ENCODE data around the gene SLC25A21.
"Not testable (repeated sequence)": the region's sequence is repeated elsewhere in the genome, so short reads cannot be mapped to it uniquely, and the experiment has no call there.

The SLC25A21 gene

GRCh38 chr14:37196604-37197420 is 24.4 kb upstream of the SLC25A21 start:
- no peak for DNase-seq

GRCh38 chr14:37195327-37195726 is 22.9 kb upstream of the SLC25A21 start:
- H3K27me3 ChIP-seq (replicated peaks; ENCODE audit: insufficient read depth, low read length), result no peaks in the 10 kb centered on the region
- no peak for TF ChIP-seq EZH2 (optimal IDR thresholded peaks at IDR 0.05; ENCODE audit: low read depth, low read length)
- TF ChIP-seq EZH2phosphoT487 (IDR thresholded peaks at IDR 0.05; ENCODE audit: low read length), result no peak
- no peak for TF ChIP-seq CTCF (IDR thresholded peaks at IDR 0.05; ENCODE audit: low read length)
- no peak overlapping the region for H2AFZ ChIP-seq (ENCODE audit: low read length)
- no peaks in the 10 kb centered on the region for H3K79me2 ChIP-seq (ENCODE audit: low read length)
- H3K9ac ChIP-seq (ENCODE audit: low read length), result no peak overlapping the region
- H3K9me3 ChIP-seq (replicated peaks; ENCODE audit: insufficient read depth, low read length), result no peaks in the 10 kb centered on the region
- H3K4me3 ChIP-seq (ENCODE audit: low read length), result no peak overlapping the region
- H3K4me1 ChIP-seq (ENCODE audit: low read length), result no peaks in the 10 kb centered on the region
- no peak for DNase-seq
- no peaks in the 10 kb centered on the region for H4K20me1 ChIP-seq (ENCODE audit: insufficient read depth, low read length)
- no peak overlapping the region for H3K4me2 ChIP-seq (ENCODE audit: low read depth, low read length)
- no peaks in the 10 kb centered on the region for H3K9me2 ChIP-seq (replicated peaks; ENCODE audit: insufficient read depth, low read length)
- no peaks in the 10 kb centered on the region for H3K36me3 ChIP-seq (replicated peaks; ENCODE audit: insufficient read depth, low read length)
- H3K27ac ChIP-seq (ENCODE audit: low read length), result no peak overlapping the region
- H3F3A ChIP-seq (ENCODE audit: insufficient read depth, low read length), result no peaks in the 10 kb centered on the region

More at GRCh38 chr14:37196604-37197420, 24.4 kb upstream of the SLC25A21 start:
- Histone ChIP-seq H3K9me3 (replicated peaks; ENCODE audit: insufficient read depth, low read length) (no peaks in the 10 kb centered on the region), H3K36me3 (replicated peaks; ENCODE audit: insufficient read depth, low read length) (no peaks in the 10 kb centered on the region), H3K4me1 (ENCODE audit: low read length) (no peaks in the 10 kb centered on the region), H3K9ac (ENCODE audit: low read length) (no peak overlapping the region), H3K9me2 (replicated peaks; ENCODE audit: insufficient read depth, low read length) (no peaks in the 10 kb centered on the region), H2AFZ (ENCODE audit: low read length) (no peak overlapping the region), H3K27me3 (replicated peaks; ENCODE audit: insufficient read depth, low read length) (no peaks in the 10 kb centered on the region), H3F3A (ENCODE audit: insufficient read depth, low read length) (no peaks in the 10 kb centered on the region), H4K20me1 (ENCODE audit: insufficient read depth, low read length) (no peaks in the 10 kb centered on the region), H3K27ac (ENCODE audit: low read length) (no peak overlapping the region), H3K79me2 (ENCODE audit: low read length) (no peaks in the 10 kb centered on the region), H3K4me3 (ENCODE audit: low read length) (no peak overlapping the region), H3K4me2 (ENCODE audit: low read depth, low read length) (no peak overlapping the region)
- no peak for TF ChIP-seq EZH2phosphoT487 (IDR thresholded peaks at IDR 0.05; ENCODE audit: low read length)
- no peak for TF ChIP-seq EZH2 (optimal IDR thresholded peaks at IDR 0.05; ENCODE audit: low read depth, low read length)
- no peak for TF ChIP-seq CTCF (IDR thresholded peaks at IDR 0.05; ENCODE audit: low read length)

GRCh38 chr14:37194698-37195097 is 22.3 kb upstream of the SLC25A21 start:
- no peak for TF ChIP-seq CTCF (IDR thresholded peaks at IDR 0.05; ENCODE audit: low read length)
- no peak for TF ChIP-seq EZH2 (optimal IDR thresholded peaks at IDR 0.05; ENCODE audit: low read depth, low read length)
- TF ChIP-seq EZH2phosphoT487 (IDR thresholded peaks at IDR 0.05; ENCODE audit: low read length), result no peak
- Histone ChIP-seq H3K4me1 (ENCODE audit: low read length) (no peaks in the 10 kb centered on the region), H4K20me1 (ENCODE audit: insufficient read depth, low read length) (no peaks in the 10 kb centered on the region), H3K4me3 (ENCODE audit: low read length) (no peak overlapping the region), H3F3A (ENCODE audit: insufficient read depth, low read length) (no peaks in the 10 kb centered on the region), H3K36me3 (replicated peaks; ENCODE audit: insufficient read depth, low read length) (no peaks in the 10 kb centered on the region), H3K4me2 (ENCODE audit: low read depth, low read length) (no peak overlapping the region), H3K27me3 (replicated peaks; ENCODE audit: insufficient read depth, low read length) (no peaks in the 10 kb centered on the region), H3K9me2 (replicated peaks; ENCODE audit: insufficient read depth, low read length) (no peaks in the 10 kb centered on the region), H3K9me3 (replicated peaks; ENCODE audit: insufficient read depth, low read length) (no peaks in the 10 kb centered on the region), H3K9ac (ENCODE audit: low read length) (no peak overlapping the region), H3K79me2 (ENCODE audit: low read length) (no peaks in the 10 kb centered on the region), H3K27ac (ENCODE audit: low read length) (no peak overlapping the region), H2AFZ (ENCODE audit: low read length) (no peak overlapping the region)
- DNase-seq, result no peak

- H3K9me3 ChIP-seq (replicated peaks; ENCODE audit: insufficient read depth, low read length); H4K20me1 ChIP-seq (ENCODE audit: insufficient read depth, low read length); H2AFZ ChIP-seq (ENCODE audit: low read length); H3K79me2 ChIP-seq (ENCODE audit: low read length); H3K27me3 ChIP-seq (replicated peaks; ENCODE audit: insufficient read depth, low read length); H3K4me2 ChIP-seq (ENCODE audit: low read depth, low read length); DNase-seq; H3K27ac ChIP-seq (ENCODE audit: low read length); H3K9ac ChIP-seq (ENCODE audit: low read length); H3K4me1 ChIP-seq (ENCODE audit: low read length); H3F3A ChIP-seq (ENCODE audit: insufficient read depth, low read length); H3K36me3 ChIP-seq (replicated peaks; ENCODE audit: insufficient read depth, low read length); H3K4me3 ChIP-seq (ENCODE audit: low read length); H3K9me2 ChIP-seq (replicated peaks; ENCODE audit: insufficient read depth, low read length): not testable (repeated sequence)
These were observed 17.3 kb upstream of the SLC25A21 start for GRCh38 chr14:37189733-37190132.

- not testable (repeated sequence) for H3K27ac ChIP-seq (ENCODE audit: low read length); H3K36me3 ChIP-seq (replicated peaks; ENCODE audit: insufficient read depth, low read length); H3K9ac ChIP-seq (ENCODE audit: low read length); H4K20me1 ChIP-seq (ENCODE audit: insufficient read depth, low read length); H2AFZ ChIP-seq (ENCODE audit: low read length); DNase-seq; H3K4me3 ChIP-seq (ENCODE audit: low read length); H3K4me2 ChIP-seq (ENCODE audit: low read depth, low read length); H3K27me3 ChIP-seq (replicated peaks; ENCODE audit: insufficient read depth, low read length); H3K4me1 ChIP-seq (ENCODE audit: low read length); H3K9me2 ChIP-seq (replicated peaks; ENCODE audit: insufficient read depth, low read length); H3K9me3 ChIP-seq (replicated peaks; ENCODE audit: insufficient read depth, low read length); H3K79me2 ChIP-seq (ENCODE audit: low read length); H3F3A ChIP-seq (ENCODE audit: insufficient read depth, low read length)
These were observed 15.6 kb upstream of the SLC25A21 start for GRCh38 chr14:37187840-37188577.

Measured in MM.1S (cell line).